A673 (cell line): ENCODE results near the gene FLOT2. TPM values are rescaled to one million over a fixed set of nuclear protein-coding genes. Genes with fewer than 3 reads are reported as not detected.
"Not testable (repeated sequence)": the region's sequence is repeated elsewhere in the genome, so short reads cannot be mapped to it uniquely, and the experiment has no call there.

Experiments
- BruUV-seq: library from RNA; stranded (reverse); fragments of 400-500 nt; replicated peaks from 2 replicates; lab custom pipeline; 2021; lab: Mats Ljungman, UMichigan
- CTCF ChIA-PET: fragments of 300-600 bp; sonication (Branson Sonifier 250); formaldehyde crosslinking; loops from one replicate; lab custom pipeline; 2022; ENCODE audit warnings: antibody characterized with exemption; lab: Charles Lee
- POLR2A ChIA-PET: fragments of 300-600 bp; sonication (Branson Sonifier 250); formaldehyde crosslinking; loops from one replicate; lab custom pipeline; 2022; ENCODE audit warnings: antibody characterized with exemption; ENCODE audit not compliant: low non-redundant PET; lab: Charles Lee
- DNase-seq: peaks from one replicate; pipeline ENCODE4 v3.0.0-alpha.2; 2015; ENCODE audit warnings: low spot score
- H3K27ac ChIP-seq: fragments of 200-600 bp; sonication (generic); 2 replicates; pipeline ENCODE4 v1.5.1; 2016; ENCODE audit warnings: mixed run types, low read depth, mild to moderate bottlenecking, mixed read lengths, antibody characterized with exemption, low read length; ENCODE audit not compliant: poor library complexity, severe bottlenecking
- H3K27me3 ChIP-seq: fragments of 200-600 bp; sonication (generic); replicated peaks from 2 replicates; pipeline ENCODE4 v1.6.1; 2017; ENCODE audit warnings: mixed run types, low read depth, mild to moderate bottlenecking, mixed read lengths, antibody characterized with exemption, low read length; ENCODE audit not compliant: insufficient read depth, poor library complexity
- H3K36me3 ChIP-seq: fragments of 200-600 bp; sonication (generic); 2 replicates; pipeline ENCODE4 v1.6.1; 2016; ENCODE audit warnings: mixed run types, mild to moderate bottlenecking, mixed read lengths, antibody characterized with exemption, low read length; ENCODE audit not compliant: insufficient read depth, poor library complexity, severe bottlenecking
- H3K4me1 ChIP-seq: fragments of 200-600 bp; sonication (generic); 2 replicates; pipeline ENCODE4 v1.6.1; 2017; ENCODE audit warnings: mixed run types, mild to moderate bottlenecking, mixed read lengths, antibody characterized with exemption, low read length; ENCODE audit not compliant: insufficient read depth, poor library complexity, severe bottlenecking
- H3K4me3 ChIP-seq: fragments of 200-600 bp; sonication (generic); 2 replicates; pipeline ENCODE4 v1.5.1; 2016; ENCODE audit warnings: low read depth, mixed run types, mild to moderate bottlenecking, mixed read lengths, low read length; ENCODE audit not compliant: poor library complexity, severe bottlenecking
- H3K9me3 ChIP-seq: fragments of 200-600 bp; sonication (generic); 2 replicates; pipeline ENCODE4 v1.6.1; 2016; ENCODE audit warnings: mixed run types, low read depth, mild to moderate bottlenecking, mixed read lengths, antibody characterized with exemption, low read length; ENCODE audit not compliant: poor library complexity, severe bottlenecking
- EZH2 ChIP-seq: fragments of 200-600 bp; sonication (generic); IDR thresholded peaks from 2 replicates; pipeline ENCODE4 v1.6.1; 2017; ENCODE audit warnings: borderline replicate concordance, low read depth, mild to moderate bottlenecking, mixed read lengths, antibody characterized with exemption, low read length; ENCODE audit not compliant: poor library complexity, severe bottlenecking
- intact Hi-C: fragments of 100-400 bp; cut with micrococcal nuclease; formaldehyde crosslinking; loops from one replicate; pipeline ENCODE4 v1.10.0; 2022; ENCODE audit not compliant: unreplicated experiment
- total RNA-seq: library from RNA; stranded (reverse); gene quantifications from 2 replicates; pipeline ENCODE4 v1.2.3, GENCODE V29; 2021
- TF ChIP-seq, protein P1 (sequence below): fragments of 300-800, 200-600 bp; sonication (generic); conservative IDR thresholded peaks from 2 replicates; pipeline ENCODE4 v1.5.1; 2017; ENCODE audit warnings: low read depth, mild to moderate bottlenecking, antibody characterized with exemption, low read length, moderate library complexity, mixed read lengths

FLOT2 gene
- total RNA-seq, 1 experiment from 2014 or later = 79.1 TPM

DNA sequence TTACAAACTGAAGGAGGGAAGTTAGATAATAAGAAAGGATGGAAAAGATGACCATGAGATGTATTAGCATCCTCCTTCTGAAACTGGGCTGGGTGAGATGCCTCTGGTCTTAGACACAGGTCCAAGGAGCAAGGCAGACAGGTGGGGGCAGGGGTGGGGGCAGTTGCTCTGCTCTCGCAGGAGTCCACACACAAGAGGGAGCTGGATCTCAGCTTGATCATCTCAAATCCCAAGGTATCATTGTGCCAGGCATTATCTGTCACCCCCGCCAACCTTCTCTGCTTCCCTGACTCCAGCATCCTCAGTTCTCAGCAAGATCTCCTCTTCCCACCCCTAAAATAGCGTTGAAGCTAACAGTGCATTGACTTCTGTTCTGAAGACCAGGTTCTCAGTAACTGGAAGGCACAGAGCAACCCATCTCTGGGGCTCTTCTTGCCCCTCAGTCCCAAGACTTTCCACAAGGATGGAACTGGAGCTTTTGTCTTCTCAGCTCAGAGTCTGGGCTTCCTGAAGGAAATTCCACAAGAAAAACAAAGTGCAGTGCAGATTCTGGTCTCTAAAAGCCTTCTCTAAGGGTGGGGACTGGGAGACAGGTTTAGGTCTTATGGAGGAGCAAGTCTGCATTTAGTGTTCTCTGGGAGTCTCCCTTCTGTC lies 1.6 kb downstream of the FLOT2 start:
- DNase-seq = no peak
- Histone ChIP-seq H3K9me3 (no peaks in the 10 kb centered on the region), H3K36me3 (peaks cover 7% of the 10 kb centered on the region), H3K4me3 (peak overlapping the region; percentile 85), H3K27me3 (no peaks in the 10 kb centered on the region), H3K4me1 (peaks cover 34% of the 10 kb centered on the region), H3K27ac (peak overlapping the region; percentile 92)
- no TSS peak for BruUV-seq
- ChIA-PET CTCF (interaction anchor here (0.5 to 1.2 kb wide), 3 partner anchors 47 to 169 kb away, joined by 3 read pairs; partner anchors contain the start of gene PHF12), POLR2A (no interaction called here)
- no peak for TF ChIP-seq EZH2
- TF ChIP-seq, protein P1, sequence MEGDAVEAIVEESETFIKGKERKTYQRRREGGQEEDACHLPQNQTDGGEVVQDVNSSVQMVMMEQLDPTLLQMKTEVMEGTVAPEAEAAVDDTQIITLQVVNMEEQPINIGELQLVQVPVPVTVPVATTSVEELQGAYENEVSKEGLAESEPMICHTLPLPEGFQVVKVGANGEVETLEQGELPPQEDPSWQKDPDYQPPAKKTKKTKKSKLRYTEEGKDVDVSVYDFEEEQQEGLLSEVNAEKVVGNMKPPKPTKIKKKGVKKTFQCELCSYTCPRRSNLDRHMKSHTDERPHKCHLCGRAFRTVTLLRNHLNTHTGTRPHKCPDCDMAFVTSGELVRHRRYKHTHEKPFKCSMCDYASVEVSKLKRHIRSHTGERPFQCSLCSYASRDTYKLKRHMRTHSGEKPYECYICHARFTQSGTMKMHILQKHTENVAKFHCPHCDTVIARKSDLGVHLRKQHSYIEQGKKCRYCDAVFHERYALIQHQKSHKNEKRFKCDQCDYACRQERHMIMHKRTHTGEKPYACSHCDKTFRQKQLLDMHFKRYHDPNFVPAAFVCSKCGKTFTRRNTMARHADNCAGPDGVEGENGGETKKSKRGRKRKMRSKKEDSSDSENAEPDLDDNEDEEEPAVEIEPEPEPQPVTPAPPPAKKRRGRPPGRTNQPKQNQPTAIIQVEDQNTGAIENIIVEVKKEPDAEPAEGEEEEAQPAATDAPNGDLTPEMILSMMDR = no peak
- intact Hi-C loops = loop anchor here (5.0 kb wide), 2 partner anchors 44 to 169 kb away; partner anchors contain the start of genes NEK8 and TLCD1

DNA sequence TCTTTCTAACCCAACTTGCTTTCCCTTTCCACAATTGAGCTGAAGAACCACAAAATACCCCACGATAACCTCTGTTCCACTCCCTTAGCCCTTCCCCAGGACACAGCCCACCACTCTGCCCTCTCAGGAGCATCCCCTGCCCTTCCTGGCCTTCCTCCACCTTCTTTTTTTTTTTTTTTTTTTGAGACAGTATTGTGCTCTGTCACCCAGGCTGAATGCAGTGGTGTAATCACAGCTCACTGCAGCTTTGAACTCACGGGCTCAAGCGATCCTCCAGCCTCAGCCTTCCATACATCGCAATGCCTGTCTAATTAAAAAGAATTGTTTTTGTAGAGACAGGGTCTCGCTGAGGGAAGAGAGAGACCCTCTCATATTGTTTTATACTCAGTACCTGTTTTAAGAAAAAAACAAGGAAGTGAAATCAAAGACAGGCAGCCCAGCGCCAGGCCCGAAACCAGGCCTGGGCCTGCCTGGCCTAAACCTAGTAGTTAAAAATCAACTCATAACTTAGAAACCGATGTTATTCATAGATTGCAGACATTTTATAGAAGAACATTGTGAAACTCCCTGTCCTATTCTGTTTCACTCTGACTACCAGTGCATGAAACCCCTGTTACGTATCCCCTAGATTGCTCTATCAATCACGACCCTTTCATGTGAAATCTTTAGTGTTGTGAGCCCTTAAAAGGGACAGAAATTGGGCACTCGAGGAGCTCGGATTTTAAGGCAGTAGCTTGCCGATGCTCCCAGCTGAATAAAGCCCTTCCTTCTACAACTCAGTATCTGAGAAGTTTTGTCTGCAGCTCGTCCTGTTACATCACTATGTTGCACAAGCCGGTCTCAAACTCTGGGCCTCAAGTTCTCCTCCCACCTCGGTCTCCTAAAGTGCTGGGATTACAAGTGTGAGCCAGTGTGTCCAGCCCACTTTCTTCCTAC lies 4.0 kb downstream of the FLOT2 start:
- H3K4me3 ChIP-seq, H3K27me3 ChIP-seq, BruUV-seq, H3K9me3 ChIP-seq, DNase-seq, H3K36me3 ChIP-seq, intact Hi-C loops: not testable (repeated sequence)
- H3K4me1 ChIP-seq = peaks cover 32% of the 10 kb centered on the region
- CTCF ChIA-PET = interaction anchor here (0.6 to 1.3 kb wide), 4 partner anchors 9 to 409 kb away, joined by 3 to 7 read pairs (median 4); no protein-coding TSS in a partner anchor
- POLR2A ChIA-PET = interaction anchor here (0.6 kb wide), 1 partner anchor 71 kb away, joined by 3 read pairs; no protein-coding TSS in a partner anchor
- H3K27ac ChIP-seq = peak overlapping the region; percentile 54

DNA sequence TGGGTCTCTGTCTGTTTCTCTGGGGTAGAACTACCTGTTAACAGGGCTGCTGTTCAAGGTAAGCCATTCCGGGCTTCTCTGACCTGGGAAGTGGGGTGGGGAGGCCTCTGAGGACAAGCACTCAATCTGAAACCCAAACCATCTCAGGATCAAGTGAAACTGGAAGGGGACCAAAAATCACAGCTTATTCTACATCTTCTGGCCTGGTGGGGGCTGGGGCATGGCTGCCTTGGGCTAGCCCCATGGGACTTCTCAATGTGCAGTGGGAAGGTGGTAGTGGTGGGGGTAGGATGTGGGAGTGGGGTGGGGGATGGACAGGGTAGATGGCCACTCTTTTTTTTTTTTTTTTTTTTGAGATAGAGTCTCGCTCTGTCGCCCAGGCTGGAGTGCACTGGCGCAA lies 5.5 kb downstream of the FLOT2 start:
- POLR2A ChIA-PET = interaction anchor here (0.5 to 0.6 kb wide), 2 partner anchors 141 to 149 kb away, joined by 3 to 7 read pairs; no protein-coding TSS in a partner anchor
- DNase-seq = no peak
- no peaks in the 10 kb centered on the region for H3K36me3 ChIP-seq
- H3K9me3 ChIP-seq = no peaks in the 10 kb centered on the region
- CTCF ChIA-PET = interaction anchor here (0.7 kb wide), 1 partner anchor 165 kb away, joined by 9 read pairs; no protein-coding TSS in a partner anchor
- H3K27ac ChIP-seq = peak overlapping the region; percentile 30
- H3K4me3 ChIP-seq = no peak overlapping the region
- TF ChIP-seq, protein P1 = no peak
- no peak for TF ChIP-seq EZH2
- H3K27me3 ChIP-seq = no peaks in the 10 kb centered on the region
- intact Hi-C loops = no loop called here
- peaks cover 22% of the 10 kb centered on the region for H3K4me1 ChIP-seq
- no TSS peak for BruUV-seq
